GM12873 (cell line): Measurements from ENCODE around the gene PITPNM3.

Experiments used
- TF ChIP-seq, protein P1 (sequence below): IDR thresholded peaks from 2 replicates; pipeline ENCODE4 v1.5.1; 2012; ENCODE audit warnings: low read depth, mild to moderate bottlenecking, moderate library complexity, low read length, control low read depth; ENCODE audit not compliant: insufficient read depth; ENCODE audit errors: missing control alignments

Gene PITPNM3

GRCh38 chr17:6542577-6542976, 13.8 kb downstream of the PITPNM3 start:
- TF ChIP-seq, protein P1, sequence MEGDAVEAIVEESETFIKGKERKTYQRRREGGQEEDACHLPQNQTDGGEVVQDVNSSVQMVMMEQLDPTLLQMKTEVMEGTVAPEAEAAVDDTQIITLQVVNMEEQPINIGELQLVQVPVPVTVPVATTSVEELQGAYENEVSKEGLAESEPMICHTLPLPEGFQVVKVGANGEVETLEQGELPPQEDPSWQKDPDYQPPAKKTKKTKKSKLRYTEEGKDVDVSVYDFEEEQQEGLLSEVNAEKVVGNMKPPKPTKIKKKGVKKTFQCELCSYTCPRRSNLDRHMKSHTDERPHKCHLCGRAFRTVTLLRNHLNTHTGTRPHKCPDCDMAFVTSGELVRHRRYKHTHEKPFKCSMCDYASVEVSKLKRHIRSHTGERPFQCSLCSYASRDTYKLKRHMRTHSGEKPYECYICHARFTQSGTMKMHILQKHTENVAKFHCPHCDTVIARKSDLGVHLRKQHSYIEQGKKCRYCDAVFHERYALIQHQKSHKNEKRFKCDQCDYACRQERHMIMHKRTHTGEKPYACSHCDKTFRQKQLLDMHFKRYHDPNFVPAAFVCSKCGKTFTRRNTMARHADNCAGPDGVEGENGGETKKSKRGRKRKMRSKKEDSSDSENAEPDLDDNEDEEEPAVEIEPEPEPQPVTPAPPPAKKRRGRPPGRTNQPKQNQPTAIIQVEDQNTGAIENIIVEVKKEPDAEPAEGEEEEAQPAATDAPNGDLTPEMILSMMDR = no peak

DNA sequence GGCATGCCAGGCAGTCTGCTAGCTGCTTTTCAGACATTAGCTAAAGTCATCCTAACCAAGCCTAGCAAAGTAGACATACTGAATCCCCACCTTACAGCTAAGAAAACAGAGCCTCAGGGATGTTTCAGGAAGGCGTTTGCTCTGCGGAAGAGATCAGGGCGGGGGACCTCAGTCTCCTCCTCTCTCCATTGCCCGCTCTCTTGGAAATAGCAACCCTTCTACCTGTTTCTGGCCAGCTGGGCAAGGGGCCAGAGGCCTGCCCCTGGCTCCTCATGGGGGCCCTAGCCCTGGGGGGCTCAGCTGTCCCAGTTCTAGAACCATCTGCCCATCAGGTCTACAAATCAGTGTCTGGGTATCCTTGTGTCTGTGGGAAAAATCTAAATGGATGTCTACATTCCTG, 14.5 kb downstream of the PITPNM3 start:
- TF ChIP-seq, protein P1 = no peak

DNA sequence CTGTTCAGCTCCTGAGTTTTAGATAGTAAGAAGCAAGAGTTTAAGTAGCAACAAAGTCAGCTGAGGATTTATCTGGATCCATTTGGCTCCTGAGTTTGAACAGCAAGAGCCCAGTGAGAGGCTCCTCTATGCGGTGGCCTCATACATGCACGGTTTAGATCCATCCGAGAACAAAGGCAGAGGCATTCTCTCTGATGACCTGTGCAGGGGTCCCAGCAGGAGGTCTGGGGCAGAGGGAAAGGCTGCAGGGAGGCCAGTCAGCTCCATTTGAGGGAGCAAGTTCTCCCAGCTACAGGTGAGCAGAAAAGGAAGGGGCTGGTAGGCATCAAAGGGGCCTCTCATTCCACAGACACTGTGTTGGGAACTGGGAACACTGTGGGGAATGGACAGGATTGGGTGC, 16.5 kb downstream of the PITPNM3 start:
- TF ChIP-seq, protein P1 = no peak

DNA sequence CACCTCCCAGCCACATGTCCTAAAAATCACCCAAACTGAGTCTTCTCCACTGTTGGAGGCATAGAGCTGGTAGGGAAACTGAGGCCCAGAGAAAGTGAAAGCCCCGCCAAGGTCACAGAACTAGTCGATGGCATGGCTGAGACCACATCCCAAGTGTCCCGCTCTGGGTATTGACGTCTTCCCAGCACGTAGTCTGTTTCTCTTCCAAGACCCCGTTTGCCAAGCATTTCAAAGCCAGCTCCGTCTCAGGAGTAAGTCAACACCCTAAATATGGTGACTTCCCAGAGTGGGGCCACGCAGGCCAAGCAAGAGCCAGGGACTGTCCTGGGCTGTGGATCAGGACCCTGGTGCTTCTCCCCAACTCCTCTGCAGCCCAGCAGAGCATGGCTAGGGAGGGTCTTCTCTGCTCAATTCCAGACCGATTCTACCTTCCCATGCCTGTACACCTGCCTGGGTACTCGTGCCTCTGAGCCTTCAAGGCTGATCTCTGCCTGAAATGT, 19.7 kb downstream of the PITPNM3 start:
- TF ChIP-seq, protein P1 = no peak

DNA sequence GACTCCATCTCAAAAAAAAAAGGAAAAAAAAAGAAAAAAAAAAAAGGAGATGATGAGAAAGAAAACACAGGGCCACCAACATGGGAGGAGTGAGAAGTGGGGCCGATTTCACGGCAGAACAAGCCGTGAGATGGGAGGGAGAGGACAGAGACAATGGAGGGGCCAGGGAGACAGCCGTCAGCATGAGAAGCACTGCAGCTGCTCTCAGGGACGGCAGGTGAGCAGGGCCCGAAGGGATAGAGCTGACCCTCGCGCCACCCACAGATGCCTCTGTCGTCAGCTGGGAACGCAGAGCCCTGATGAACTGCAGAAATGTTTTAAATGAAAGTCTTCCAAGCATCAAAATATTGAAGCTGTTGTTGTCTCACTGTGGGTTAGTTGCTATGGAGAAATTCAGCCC, 20.3 kb downstream of the PITPNM3 start:
- TF ChIP-seq, protein P1 = no peak

DNA sequence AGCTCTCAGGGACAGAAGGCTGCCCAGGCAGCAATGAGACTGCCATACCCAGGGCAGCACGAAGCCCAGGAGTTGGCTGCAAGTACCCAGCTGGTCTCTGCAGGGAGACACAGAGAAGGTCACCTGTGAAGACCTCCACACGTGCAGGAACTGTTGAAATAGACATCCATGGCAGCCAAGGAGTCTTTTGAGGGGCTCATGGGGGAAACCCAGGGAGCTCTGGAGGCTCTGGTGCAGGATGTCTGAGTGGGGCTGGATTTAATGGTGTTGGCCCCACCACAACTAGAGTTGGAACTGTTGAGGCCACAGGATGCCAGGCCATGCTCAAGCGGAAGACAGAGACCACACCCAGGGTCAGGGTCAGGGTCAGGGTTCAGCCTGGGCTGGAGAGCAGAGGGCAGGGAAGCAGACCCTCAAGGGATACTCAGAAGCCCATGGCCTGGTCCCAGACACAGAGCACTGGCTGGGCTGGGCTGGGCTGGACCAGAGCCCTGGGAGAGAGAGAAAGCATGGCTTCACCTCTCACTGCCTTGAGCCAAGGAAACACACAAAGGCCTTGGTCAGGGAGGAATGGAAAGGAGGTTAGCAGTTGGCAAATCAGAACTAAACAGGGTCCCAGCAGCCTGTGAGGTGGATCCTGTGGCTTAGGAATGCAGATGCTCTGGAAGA, 21.4 kb downstream of the PITPNM3 start:
- TF ChIP-seq, protein P1 = no peak

GRCh38 chr17:6532441-6532885, 23.9 kb downstream of the PITPNM3 start:
- TF ChIP-seq, protein P1 = no peak
